ENCODE data around the gene CD99L2.

Gene CD99L2

DNA sequence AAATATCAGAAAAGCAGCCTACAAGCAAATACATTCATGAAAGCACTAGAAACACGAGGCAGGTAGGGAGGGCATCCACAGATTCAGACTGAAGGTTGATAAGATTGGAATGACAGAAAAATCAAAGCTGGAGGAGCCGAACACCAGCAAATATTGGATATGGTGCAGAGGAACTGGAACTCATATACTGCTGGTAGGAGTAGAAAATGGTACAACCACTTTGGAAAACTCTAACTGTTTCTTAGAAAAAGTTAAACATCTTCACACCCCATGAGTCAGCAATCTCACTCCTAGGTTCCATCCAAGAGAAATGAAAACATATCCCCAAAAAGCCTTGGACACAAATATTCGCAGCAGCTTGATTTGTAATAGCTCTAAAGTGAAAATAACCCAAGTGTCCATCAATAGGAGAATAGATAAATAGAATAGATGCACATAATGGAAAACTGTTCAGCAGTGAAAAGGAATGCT is 27.1 kb downstream of the CD99L2 start:
- H3K27ac ChIP-seq = no peak overlapping the region
- DNase-seq = no peak
- intact Hi-C loops (cut with DNase I; ENCODE audit: low total_unique reads) = no loop called here
- TF ChIP-seq, protein P1, sequence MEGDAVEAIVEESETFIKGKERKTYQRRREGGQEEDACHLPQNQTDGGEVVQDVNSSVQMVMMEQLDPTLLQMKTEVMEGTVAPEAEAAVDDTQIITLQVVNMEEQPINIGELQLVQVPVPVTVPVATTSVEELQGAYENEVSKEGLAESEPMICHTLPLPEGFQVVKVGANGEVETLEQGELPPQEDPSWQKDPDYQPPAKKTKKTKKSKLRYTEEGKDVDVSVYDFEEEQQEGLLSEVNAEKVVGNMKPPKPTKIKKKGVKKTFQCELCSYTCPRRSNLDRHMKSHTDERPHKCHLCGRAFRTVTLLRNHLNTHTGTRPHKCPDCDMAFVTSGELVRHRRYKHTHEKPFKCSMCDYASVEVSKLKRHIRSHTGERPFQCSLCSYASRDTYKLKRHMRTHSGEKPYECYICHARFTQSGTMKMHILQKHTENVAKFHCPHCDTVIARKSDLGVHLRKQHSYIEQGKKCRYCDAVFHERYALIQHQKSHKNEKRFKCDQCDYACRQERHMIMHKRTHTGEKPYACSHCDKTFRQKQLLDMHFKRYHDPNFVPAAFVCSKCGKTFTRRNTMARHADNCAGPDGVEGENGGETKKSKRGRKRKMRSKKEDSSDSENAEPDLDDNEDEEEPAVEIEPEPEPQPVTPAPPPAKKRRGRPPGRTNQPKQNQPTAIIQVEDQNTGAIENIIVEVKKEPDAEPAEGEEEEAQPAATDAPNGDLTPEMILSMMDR (IDR thresholded peaks at IDR 0.05) = no peak
- H3K9me3 ChIP-seq = no peaks in the 10 kb centered on the region
- no peaks in the 10 kb centered on the region for H3K27me3 ChIP-seq
- peaks cover 0 to 48% (median 6%) of the 10 kb centered on the region in 4 donors for H3K4me1 ChIP-seq
- H3K36me3 ChIP-seq = no peaks in the 10 kb centered on the region
- H3K4me3 ChIP-seq = no peak overlapping the region

DNA sequence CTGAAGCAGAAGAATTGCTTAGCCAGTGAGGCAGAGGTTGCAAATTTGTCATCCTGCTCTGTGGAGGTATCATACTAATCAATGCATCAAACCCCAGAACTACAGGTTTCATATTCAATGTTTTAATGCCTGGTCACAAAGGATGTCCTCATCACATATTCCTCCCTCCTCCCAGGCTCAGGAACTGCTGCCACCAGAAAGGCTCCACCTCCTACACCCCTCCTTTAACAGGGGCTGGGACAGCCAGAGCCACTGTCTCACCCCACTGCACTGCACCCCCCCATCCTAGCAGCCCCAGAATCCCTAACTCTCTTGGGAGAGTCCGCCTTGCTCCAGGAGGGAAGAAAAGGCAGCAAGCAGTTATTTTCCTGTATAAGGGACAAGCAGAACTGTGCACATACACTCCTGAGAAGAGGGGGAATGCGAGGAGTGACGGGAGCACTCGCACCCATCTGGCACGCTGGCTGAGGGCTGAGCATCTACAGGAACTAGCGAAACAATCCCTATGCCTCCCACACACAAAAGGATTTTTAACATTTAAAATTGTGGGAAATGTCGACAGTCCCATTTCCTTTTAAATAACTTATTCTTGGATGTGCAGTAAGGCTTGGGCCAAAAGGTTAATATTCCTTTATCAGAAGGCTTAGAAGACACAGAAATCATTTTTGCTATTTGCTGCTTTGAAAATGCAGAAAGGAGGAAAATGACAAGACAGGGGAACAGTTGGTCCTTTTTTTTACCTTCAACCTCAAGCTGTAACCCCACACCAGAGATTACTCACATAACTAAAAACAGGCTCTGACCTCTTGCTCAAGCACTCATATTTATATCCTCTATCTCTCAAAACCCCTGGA is 27.8 kb downstream of the CD99L2 start:
- Histone ChIP-seq H3K27ac (no peak overlapping the region), H3K27me3 (no peaks in the 10 kb centered on the region), H3K4me1 (peaks cover 0 to 48% (median 6%) of the 10 kb centered on the region in 4 donors), H3K9me3 (no peaks in the 10 kb centered on the region), H3K36me3 (peaks cover 0 to 2% (median 0%) of the 10 kb centered on the region in 3 donors), H3K4me3 (no peak overlapping the region)
- DNase-seq = no peak
- intact Hi-C loops (cut with DNase I; ENCODE audit: low total_unique reads) = no loop called here
- TF ChIP-seq, protein P1 (IDR thresholded peaks at IDR 0.05) = no peak

- Histone ChIP-seq H3K27me3 (no peaks in the 10 kb centered on the region), H3K36me3 (peaks cover 0 to 7% (median 0%) of the 10 kb centered on the region in 3 donors), H3K4me3 (no peak overlapping the region), H3K4me1 (peaks cover 0 to 48% (median 6%) of the 10 kb centered on the region in 4 donors), H3K27ac (no peak overlapping the region), H3K9me3 (no peaks in the 10 kb centered on the region)
- intact Hi-C loops (cut with DNase I; ENCODE audit: low total_unique reads) = no loop called here
- TF ChIP-seq, protein P1 (IDR thresholded peaks at IDR 0.05) = no peak
- no peak for DNase-seq
These were observed 28.4 kb downstream of the CD99L2 start for GRCh38 chrX:150870029-150870428.

- intact Hi-C loops (cut with DNase I; ENCODE audit: low total_unique reads) = no loop called here
- H3K4me1 ChIP-seq = peaks cover 0 to 48% (median 6%) of the 10 kb centered on the region in 4 donors
- H3K9me3 ChIP-seq = no peaks in the 10 kb centered on the region
- peaks cover 0 to 7% (median 0%) of the 10 kb centered on the region in 3 donors for H3K36me3 ChIP-seq
- H3K27ac ChIP-seq = no peak overlapping the region
- no peak for DNase-seq
- TF ChIP-seq, protein P1 (IDR thresholded peaks at IDR 0.05) = no peak
- no peaks in the 10 kb centered on the region for H3K27me3 ChIP-seq
- H3K4me3 ChIP-seq = no peak overlapping the region
These were observed 29.0 kb downstream of the CD99L2 start for GRCh38 chrX:150869450-150869849.

GRCh38 chrX:150868625-150869024 is 29.8 kb downstream of the CD99L2 start:
- Histone ChIP-seq H3K4me1 (peaks cover 0 to 40% (median 2%) of the 10 kb centered on the region in 4 donors), H3K27me3 (no peaks in the 10 kb centered on the region), H3K36me3 (peaks cover 0 to 7% (median 0%) of the 10 kb centered on the region in 3 donors), H3K9me3 (no peaks in the 10 kb centered on the region), H3K27ac (no peak overlapping the region), H3K4me3 (no peak overlapping the region)
- no peak for DNase-seq
- intact Hi-C loops (cut with DNase I; ENCODE audit: low total_unique reads) = no loop called here
- TF ChIP-seq, protein P1 (IDR thresholded peaks at IDR 0.05) = no peak

All from tibial artery (tissue), 4 donors.